H9 (cell line): ENCODE data around the gene ZNF609. TPM values are rescaled to one million over a fixed set of nuclear protein-coding genes. Genes with fewer than 3 reads are reported as not detected.

ENCODE experiments used
- DNase-seq: peaks from one replicate; pipeline ENCODE4 v3.0.0-alpha.2; 2017
- H2AFZ ChIP-seq: one replicate; pipeline ENCODE4 v1.6.1; 2013; ENCODE audit warnings: mild to moderate bottlenecking, low read length, control low read depth, moderate library complexity
- H2AK5ac ChIP-seq: 2 replicates; pipeline ENCODE4 v1.6.1; 2013; ENCODE audit warnings: low read length, control low read depth, mixed read lengths; ENCODE audit not compliant: insufficient read length
- H2BK120ac ChIP-seq: one replicate; pipeline ENCODE4 v1.6.1; 2013; ENCODE audit warnings: low read depth, mild to moderate bottlenecking, low read length, control low read depth, inconsistent platforms; ENCODE audit not compliant: poor library complexity, severe bottlenecking
- H2BK12ac ChIP-seq: 2 replicates; pipeline ENCODE4 v1.6.1; 2013; ENCODE audit warnings: low read length, control low read depth, mixed read lengths, low read depth; ENCODE audit not compliant: insufficient read length
- H2BK15ac ChIP-seq: 2 replicates; pipeline ENCODE4 v1.6.1; 2013; ENCODE audit warnings: low read depth, low read length, control low read depth
- H2BK20ac ChIP-seq: one replicate; pipeline ENCODE4 v1.6.1; 2013; ENCODE audit warnings: low read depth, mild to moderate bottlenecking, low read length, control low read depth, inconsistent platforms; ENCODE audit not compliant: poor library complexity, severe bottlenecking
- H2BK5ac ChIP-seq: 2 replicates; pipeline ENCODE4 v1.6.1; 2013; ENCODE audit warnings: low read length, control low read depth, mixed read lengths; ENCODE audit not compliant: insufficient read length
- H3K14ac ChIP-seq: 2 replicates; pipeline ENCODE4 v1.6.1; 2013; ENCODE audit warnings: low read length, control low read depth; ENCODE audit not compliant: insufficient read depth
- H3K18ac ChIP-seq: 2 replicates; pipeline ENCODE4 v1.6.1; 2013; ENCODE audit warnings: low read depth, mild to moderate bottlenecking, mixed read lengths, low read length, control low read depth; ENCODE audit not compliant: insufficient read length
- H3K23ac ChIP-seq: 2 replicates; pipeline ENCODE4 v1.6.1; 2013; ENCODE audit warnings: low read length, control low read depth, mixed read lengths, low read depth; ENCODE audit not compliant: insufficient read length
- H3K23me2 ChIP-seq: 2 replicates; pipeline ENCODE4 v1.6.1; 2013; ENCODE audit warnings: low read depth, mild to moderate bottlenecking, mixed read lengths, low read length, control low read depth; ENCODE audit not compliant: insufficient read length, poor library complexity, severe bottlenecking
- H3K27ac ChIP-seq: 2 replicates; pipeline ENCODE4 v1.5.1; 2013; ENCODE audit warnings: low read length, control low read depth, mixed read lengths, low read depth; ENCODE audit not compliant: insufficient read length
- H3K27me3 ChIP-seq: 2 replicates; pipeline ENCODE4 v1.6.1; 2013; ENCODE audit warnings: low read length, control low read depth, inconsistent platforms; ENCODE audit not compliant: insufficient read depth
- H3K4ac ChIP-seq: 2 replicates; pipeline ENCODE4 v1.6.1; 2013; ENCODE audit warnings: low read depth, mild to moderate bottlenecking, control low read depth, inconsistent platforms, low read length, moderate library complexity
- H3K4me1 ChIP-seq: 2 replicates; pipeline ENCODE4 v1.6.1; 2013; ENCODE audit warnings: low read length, control low read depth, inconsistent platforms; ENCODE audit not compliant: insufficient read depth
- H3K4me2 ChIP-seq: 2 replicates; pipeline ENCODE4 v1.6.1; 2013; ENCODE audit warnings: low read length, control low read depth, mixed read lengths; ENCODE audit not compliant: insufficient read length, insufficient read depth
- H3K56ac ChIP-seq: 2 replicates; pipeline ENCODE4 v1.6.1; 2013; ENCODE audit warnings: low read depth, mild to moderate bottlenecking, mixed read lengths, low read length, control low read depth; ENCODE audit not compliant: insufficient read length
- H3K79me1 ChIP-seq: 2 replicates; pipeline ENCODE4 v1.6.1; 2013; ENCODE audit warnings: low read depth, mild to moderate bottlenecking, moderate library complexity, low read length, control low read depth, inconsistent platforms; ENCODE audit not compliant: insufficient read depth, poor library complexity, severe bottlenecking
- H3K79me2 ChIP-seq: 2 replicates; pipeline ENCODE4 v1.6.1; 2013; ENCODE audit warnings: low read length, control low read depth, inconsistent platforms; ENCODE audit not compliant: insufficient read depth
- H3K9ac ChIP-seq: 2 replicates; pipeline ENCODE4 v1.6.1; 2013; ENCODE audit warnings: low read length, control low read depth, mixed read lengths; ENCODE audit not compliant: insufficient read length; ENCODE audit errors: extremely low read depth
- H3K9me3 ChIP-seq: one replicate; pipeline ENCODE4 v1.6.1; 2013; ENCODE audit warnings: low read depth, low read length, inconsistent platforms; ENCODE audit not compliant: control insufficient read depth
- H3T11ph ChIP-seq: one replicate; pipeline ENCODE4 v1.6.1; 2013; ENCODE audit warnings: mild to moderate bottlenecking, low read length, control low read depth, inconsistent platforms
- H4K20me1 ChIP-seq: one replicate; pipeline ENCODE4 v1.6.1; 2013; ENCODE audit not compliant: control insufficient read depth, insufficient read length, insufficient read depth
- H4K5ac ChIP-seq: 2 replicates; pipeline ENCODE4 v1.6.1; 2013; ENCODE audit warnings: low read depth, mild to moderate bottlenecking, mixed read lengths, low read length, control low read depth; ENCODE audit not compliant: insufficient read length
- H4K8ac ChIP-seq: replicated peaks from 2 replicates; pipeline ENCODE4 v1.6.1; 2013; ENCODE audit warnings: low read length, control low read depth, mixed read lengths, low read depth; ENCODE audit not compliant: insufficient read length
- H4K91ac ChIP-seq: 2 replicates; pipeline ENCODE4 v1.6.1; 2013; ENCODE audit warnings: low read depth, mild to moderate bottlenecking, moderate library complexity, mixed read lengths, low read length, control low read depth; ENCODE audit not compliant: insufficient read length
- H3K27ac Mint-ChIP-seq, 3 experiments: 2 replicates in 2 of 3; 3 replicates in 1 of 3; pipeline ENCODE4 v1.8.0; 2020 to 2021; ENCODE audit warnings: mixed read lengths in 3 of 3, mild to moderate bottlenecking in 1 of 3, moderate library complexity in 1 of 3
- H3K27me3 Mint-ChIP-seq: 2 replicates; pipeline ENCODE4 v1.8.0; 2021; ENCODE audit warnings: low read depth, mild to moderate bottlenecking, moderate library complexity, mixed read lengths
- H3K36me3 Mint-ChIP-seq, 3 experiments: 2 replicates in 2 of 3; 3 replicates in 1 of 3; pipeline ENCODE4 v1.8.0; 2020 to 2021; ENCODE audit warnings: low read depth in 3 of 3, mixed read lengths in 3 of 3; ENCODE audit not compliant: insufficient read depth in 1 of 3
- H3K4me1 Mint-ChIP-seq, 2 experiments: 2 replicates each; pipeline ENCODE4 v1.8.0; 2020; ENCODE audit warnings: mixed read lengths in 2 of 2
- H3K4me3 Mint-ChIP-seq, 2 experiments: 2 replicates in 1 of 2; 3 replicates in 1 of 2; pipeline ENCODE4 v1.8.0; 2020 to 2021; ENCODE audit warnings: mild to moderate bottlenecking in 2 of 2, mixed read lengths in 2 of 2, moderate library complexity in 1 of 2
- H3K9me3 Mint-ChIP-seq, 2 experiments: 2 replicates in 1 of 2; 3 replicates in 1 of 2; pipeline ENCODE4 v1.8.0; 2020; ENCODE audit warnings: mild to moderate bottlenecking in 2 of 2, mixed read lengths in 2 of 2, moderate library complexity in 1 of 2
- WGBS: extraction: QIAGEN DNeasy Blood & Tissue Kit; methylation state at CpG from one replicate; pipeline ENCODE4 v1.1.7; 2013; ENCODE audit warnings: missing lambda C conversion rate, low lambda C conversion rate, mixed read lengths; ENCODE audit not compliant: insufficient read length; ENCODE audit errors: extremely low coverage; 5-methylcytosine and 5-hydroxymethylcytosine counted together
- total RNA-seq: library from RNA; stranded (reverse); gene quantifications from 2 replicates; pipeline ENCODE4 v1.2.1, GENCODE V29; 2021
- TF ChIP-seq, protein P1 (sequence below): fragments of 200-600 bp; sonication (generic); conservative IDR thresholded peaks from 3 replicates; pipeline ENCODE4 v1.8.0; 2021; ENCODE audit warnings: antibody characterized with exemption, mild to moderate bottlenecking

Gene ZNF609
- total RNA-seq, 1 experiment from 2014 or later = 45.3 TPM

DNA sequence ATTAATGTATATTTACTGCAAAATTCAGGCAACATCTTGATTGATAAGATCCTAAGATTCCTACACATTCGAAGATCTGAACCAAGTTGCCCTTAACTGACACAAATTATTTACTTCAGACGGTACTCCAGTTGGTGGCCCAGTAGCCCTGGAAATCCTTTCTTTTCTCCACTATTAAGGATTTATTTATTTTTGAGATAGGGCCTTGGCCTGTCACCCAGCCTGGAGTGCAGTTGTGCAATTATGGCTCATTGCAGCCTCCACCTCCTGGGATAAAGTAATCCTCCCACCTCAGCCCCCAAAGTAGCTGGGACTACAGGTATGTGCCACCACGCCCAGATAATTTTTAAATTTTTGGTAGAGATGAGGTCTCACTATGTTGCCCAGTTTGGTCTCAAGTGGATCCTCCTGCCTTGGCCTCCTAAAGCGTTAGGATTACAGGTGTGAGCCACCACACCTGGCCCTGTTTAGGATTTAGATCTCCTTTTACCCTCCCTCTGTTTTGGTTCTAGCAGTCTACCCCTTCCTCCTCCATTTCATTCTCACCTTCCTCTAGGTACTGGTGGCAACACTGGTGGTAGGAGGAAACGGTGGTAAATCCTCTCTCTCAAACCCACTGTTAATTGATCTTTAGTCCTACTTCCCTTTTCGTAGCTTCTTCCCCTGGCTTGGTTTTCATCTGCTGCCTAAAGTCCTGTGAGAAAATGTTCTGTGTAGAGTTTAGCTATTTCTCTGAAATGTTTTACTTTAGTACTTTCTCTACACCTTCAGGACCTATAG lies 12.7 kb upstream of the ZNF609 start:
- Mint-ChIP-seq H3K9me3 (no peaks in the 10 kb centered on the region), H3K27me3 (no peaks in the 10 kb centered on the region), H3K4me1 (no peaks in the 10 kb centered on the region), H3K27ac (no peak overlapping the region; a peak in 1 of 7 replicates), H3K4me3 (no peak overlapping the region), H3K36me3 (peaks cover 1 to 17% (median 12%) of the 10 kb centered on the region in 3 experiments; a peak in 5 of 7 replicates)
- Histone ChIP-seq H3K56ac (no peak overlapping the region), H2BK120ac (no peak overlapping the region), H3K23me2 (no peaks in the 10 kb centered on the region), H3K18ac (no peak overlapping the region), H4K20me1 (no peaks in the 10 kb centered on the region), H3T11ph (no peak overlapping the region), H4K8ac (no peak overlapping the region), H3K23ac (no peak overlapping the region), H3K9me3 (no peaks in the 10 kb centered on the region), H4K91ac (no peak overlapping the region), H3K14ac (no peak overlapping the region), H2AK5ac (no peak overlapping the region), H2BK12ac (no peak overlapping the region), H3K4ac (no peak overlapping the region), H3K4me1 (no peaks in the 10 kb centered on the region), H3K27ac (no peak overlapping the region), H2BK15ac (no peak overlapping the region), H2AFZ (no peak overlapping the region), H4K5ac (no peak overlapping the region), H2BK20ac (no peak overlapping the region), H3K27me3 (no peaks in the 10 kb centered on the region), H3K79me2 (no peaks in the 10 kb centered on the region), H2BK5ac (no peak overlapping the region), H3K4me2 (no peak overlapping the region), H3K9ac (no peak overlapping the region), H3K79me1 (no peaks in the 10 kb centered on the region)
- TF ChIP-seq, protein P1, sequence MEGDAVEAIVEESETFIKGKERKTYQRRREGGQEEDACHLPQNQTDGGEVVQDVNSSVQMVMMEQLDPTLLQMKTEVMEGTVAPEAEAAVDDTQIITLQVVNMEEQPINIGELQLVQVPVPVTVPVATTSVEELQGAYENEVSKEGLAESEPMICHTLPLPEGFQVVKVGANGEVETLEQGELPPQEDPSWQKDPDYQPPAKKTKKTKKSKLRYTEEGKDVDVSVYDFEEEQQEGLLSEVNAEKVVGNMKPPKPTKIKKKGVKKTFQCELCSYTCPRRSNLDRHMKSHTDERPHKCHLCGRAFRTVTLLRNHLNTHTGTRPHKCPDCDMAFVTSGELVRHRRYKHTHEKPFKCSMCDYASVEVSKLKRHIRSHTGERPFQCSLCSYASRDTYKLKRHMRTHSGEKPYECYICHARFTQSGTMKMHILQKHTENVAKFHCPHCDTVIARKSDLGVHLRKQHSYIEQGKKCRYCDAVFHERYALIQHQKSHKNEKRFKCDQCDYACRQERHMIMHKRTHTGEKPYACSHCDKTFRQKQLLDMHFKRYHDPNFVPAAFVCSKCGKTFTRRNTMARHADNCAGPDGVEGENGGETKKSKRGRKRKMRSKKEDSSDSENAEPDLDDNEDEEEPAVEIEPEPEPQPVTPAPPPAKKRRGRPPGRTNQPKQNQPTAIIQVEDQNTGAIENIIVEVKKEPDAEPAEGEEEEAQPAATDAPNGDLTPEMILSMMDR = no peak
- no CpG with 5 or more reads among the region's 6 CpGs for WGBS
- DNase-seq = no peak
